Skeletal muscle tissue (tissue), 4 donors: ENCODE measurements around the gene SLC6A2. TPM values are rescaled to one million over a fixed set of nuclear protein-coding genes. Genes with fewer than 3 reads are reported as not detected.
"Not testable (repeated sequence)": the region's sequence is repeated elsewhere in the genome, so short reads cannot be mapped to it uniquely, and the experiment has no call there.

Experiments used
- H3K27ac ChIP-seq: one replicate; pipeline ENCODE4 v1.7.0; 2013; ENCODE audit warnings: mild to moderate bottlenecking, low read depth, low read length, inconsistent platforms
- H3K27me3 ChIP-seq, 3 donors: one replicate each; pipeline ENCODE4 v1.7.0; 2013; ENCODE audit warnings: low read length in 3 of 3; ENCODE audit not compliant: control insufficient read depth in 3 of 3, insufficient read depth in 3 of 3
- H3K36me3 ChIP-seq, 3 donors: one replicate each; pipeline ENCODE4 v1.7.0; 2013; ENCODE audit warnings: low read length in 3 of 3; ENCODE audit not compliant: control insufficient read depth in 3 of 3, insufficient read depth in 3 of 3
- H3K4me1 ChIP-seq, 3 donors: one replicate each; pipeline ENCODE4 v1.7.0; 2013; ENCODE audit warnings: low read length in 3 of 3, mild to moderate bottlenecking in 3 of 3; ENCODE audit not compliant: control insufficient read depth in 3 of 3, insufficient read depth in 3 of 3
- H3K4me3 ChIP-seq, 3 donors: one replicate each; pipeline ENCODE4 v1.7.0; 2013; ENCODE audit warnings: low read length in 3 of 3
- H3K9ac ChIP-seq, 3 donors: one replicate each; pipeline ENCODE4 v1.7.0; 2013; ENCODE audit warnings: low read length in 3 of 3, mild to moderate bottlenecking in 3 of 3, moderate library complexity in 2 of 3, low read depth in 1 of 3
- H3K9me3 ChIP-seq, 3 donors: one replicate each; pipeline ENCODE4 v1.7.0; 2013; ENCODE audit warnings: low read length in 3 of 3; ENCODE audit not compliant: control insufficient read depth in 3 of 3
- total RNA-seq: library from RNA; depleted of rRNA; stranded (reverse); fragments of >200 nt; gene quantifications from one replicate; pipeline ENCODE4 v1.2.3, GENCODE V29; 2014
- donor health status: Osteomylitis.

SLC6A2 gene
- total RNA-seq: 1.0 TPM

GRCh38 chr16:55655897-55656681 lies at the start of gene SLC6A2:
SLC6A2 (plus strand) TSS chr16:55655988; CDS start chr16:55656695, 707 bp downstream.
- H3K4me1 ChIP-seq: peaks cover 6 to 9% (median 9%) of the 10 kb centered on the region in 3 donors
- no peaks in the 10 kb centered on the region for H3K9me3 ChIP-seq
- no peak within 1 kb of the TSS for H3K9ac ChIP-seq
- peaks cover 50 to 71% (median 51%) of the 10 kb centered on the region in 3 donors for H3K27me3 ChIP-seq
- no peak within 1 kb of the TSS for H3K27ac ChIP-seq
- H3K4me3 ChIP-seq: peak within 1 kb of the TSS in 1 of 3 donors; percentile 45
- no peaks in the 10 kb centered on the region for H3K36me3 ChIP-seq

GRCh38 chr16:55613613-55614335 lies 42.0 kb upstream of the SLC6A2 start:
- no peak overlapping the region for H3K9ac ChIP-seq
- H3K27ac ChIP-seq: no peak overlapping the region
- no peaks in the 10 kb centered on the region for H3K4me1 ChIP-seq
- H3K9me3 ChIP-seq: no peaks in the 10 kb centered on the region
- H3K27me3 ChIP-seq: no peaks in the 10 kb centered on the region
- no peak overlapping the region for H3K4me3 ChIP-seq
- no peaks in the 10 kb centered on the region for H3K36me3 ChIP-seq

GRCh38 chr16:55615071-55615470 lies 40.7 kb upstream of the SLC6A2 start:
- no peaks in the 10 kb centered on the region for H3K4me1 ChIP-seq
- H3K36me3 ChIP-seq: no peaks in the 10 kb centered on the region
- H3K27ac ChIP-seq: no peak overlapping the region
- H3K4me3 ChIP-seq: no peak overlapping the region
- H3K9ac ChIP-seq: no peak overlapping the region
- H3K27me3 ChIP-seq: no peaks in the 10 kb centered on the region
- no peaks in the 10 kb centered on the region for H3K9me3 ChIP-seq

GRCh38 chr16:55615670-55616069 lies 40.1 kb upstream of the SLC6A2 start:
- not testable (repeated sequence) for H3K36me3 ChIP-seq, H3K4me1 ChIP-seq, H3K27ac ChIP-seq, H3K27me3 ChIP-seq, H3K9ac ChIP-seq, H3K4me3 ChIP-seq, H3K9me3 ChIP-seq

GRCh38 chr16:55621771-55622170 lies 34.0 kb upstream of the SLC6A2 start:
- Histone ChIP-seq H3K9me3 (no peaks in the 10 kb centered on the region), H3K27ac (no peak overlapping the region), H3K4me1 (no peaks in the 10 kb centered on the region), H3K36me3 (no peaks in the 10 kb centered on the region), H3K9ac (no peak overlapping the region), H3K4me3 (no peak overlapping the region), H3K27me3 (peaks cover 0 to 2% (median 0%) of the 10 kb centered on the region in 3 donors)

- Histone ChIP-seq H3K9me3 (no peaks in the 10 kb centered on the region), H3K27me3 (peaks cover 0 to 2% (median 0%) of the 10 kb centered on the region in 3 donors)
These were observed 33.5 kb upstream of the SLC6A2 start for GRCh38 chr16:55622272-55622671.

GRCh38 chr16:55622930-55623561 lies 32.7 kb upstream of the SLC6A2 start:
- Histone ChIP-seq H3K4me1 (no peaks in the 10 kb centered on the region), H3K36me3 (no peaks in the 10 kb centered on the region), H3K4me3 (no peak overlapping the region), H3K27ac (no peak overlapping the region), H3K9me3 (no peaks in the 10 kb centered on the region), H3K9ac (no peak overlapping the region), H3K27me3 (peaks cover 0 to 2% (median 0%) of the 10 kb centered on the region in 3 donors)

More at GRCh38 chr16:55622272-55622671, 33.5 kb upstream of the SLC6A2 start:
- Histone ChIP-seq H3K9ac (no peak overlapping the region), H3K36me3 (no peaks in the 10 kb centered on the region), H3K27ac (no peak overlapping the region), H3K4me1 (no peaks in the 10 kb centered on the region), H3K4me3 (no peak overlapping the region)

GRCh38 chr16:55623640-55624039 lies 32.1 kb upstream of the SLC6A2 start:
- H3K4me3 ChIP-seq: no peak overlapping the region

GRCh38 chr16:55624696-55625095 lies 31.1 kb upstream of the SLC6A2 start:
- no peaks in the 10 kb centered on the region for H3K9me3 ChIP-seq
- H3K4me3 ChIP-seq: no peak overlapping the region
- H3K27ac ChIP-seq: no peak overlapping the region
- H3K4me1 ChIP-seq: no peaks in the 10 kb centered on the region
- no peak overlapping the region for H3K9ac ChIP-seq
- H3K36me3 ChIP-seq: no peaks in the 10 kb centered on the region
- H3K27me3 ChIP-seq: peaks cover 0 to 2% (median 0%) of the 10 kb centered on the region in 3 donors

More at GRCh38 chr16:55623640-55624039, 32.1 kb upstream of the SLC6A2 start:
- Histone ChIP-seq H3K27me3 (peaks cover 0 to 2% (median 0%) of the 10 kb centered on the region in 3 donors), H3K9ac (no peak overlapping the region), H3K9me3 (no peaks in the 10 kb centered on the region), H3K36me3 (no peaks in the 10 kb centered on the region), H3K27ac (no peak overlapping the region), H3K4me1 (no peaks in the 10 kb centered on the region)

GRCh38 chr16:55625843-55626242 lies 29.9 kb upstream of the SLC6A2 start:
- H3K4me1 ChIP-seq: no peaks in the 10 kb centered on the region

More at GRCh38 chr16:55625843-55626242, 29.9 kb upstream of the SLC6A2 start:
- Histone ChIP-seq H3K9ac (no peak overlapping the region), H3K9me3 (no peaks in the 10 kb centered on the region), H3K4me3 (no peak overlapping the region), H3K36me3 (no peaks in the 10 kb centered on the region), H3K27me3 (peaks cover 0 to 2% (median 0%) of the 10 kb centered on the region in 3 donors), H3K27ac (no peak overlapping the region)
